Measurements from ENCODE around the gene GRN.

DNA sequence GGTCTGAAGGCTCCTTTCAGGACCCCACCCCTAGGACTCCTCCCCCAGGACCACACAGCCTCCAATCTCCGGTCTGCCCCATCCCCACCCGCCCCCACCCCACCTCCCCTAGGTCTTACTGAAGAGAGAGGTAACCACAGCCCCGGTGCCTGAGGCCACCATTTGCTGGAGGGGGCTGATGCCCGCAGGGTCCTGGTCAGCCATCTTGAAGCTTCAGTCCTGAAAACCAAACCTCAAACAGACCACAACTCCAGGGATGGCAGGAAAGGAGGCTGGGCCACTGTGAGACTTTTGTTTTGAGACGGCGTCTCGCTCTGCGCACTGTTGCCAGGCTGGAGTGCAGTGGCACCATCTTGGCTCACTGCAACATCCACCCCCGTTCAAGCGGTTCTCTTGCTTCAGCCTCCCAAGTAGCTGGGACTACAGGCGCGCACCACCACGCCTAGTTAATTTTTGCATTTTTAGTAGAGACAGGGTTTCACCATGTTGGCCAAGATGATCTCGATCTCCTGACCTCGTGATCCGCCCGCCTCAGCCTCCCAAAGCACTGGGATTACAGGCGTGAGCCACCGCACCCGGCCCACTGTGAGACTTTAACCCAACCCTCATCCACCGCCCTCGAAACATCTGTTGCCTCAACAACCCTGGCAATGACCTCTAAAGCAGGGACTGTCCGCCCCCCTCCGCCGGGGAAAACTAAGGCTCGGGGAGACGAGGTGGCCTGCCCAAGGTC is 21.6 kb upstream of the GRN start:
- TF ChIP-seq, protein P1, sequence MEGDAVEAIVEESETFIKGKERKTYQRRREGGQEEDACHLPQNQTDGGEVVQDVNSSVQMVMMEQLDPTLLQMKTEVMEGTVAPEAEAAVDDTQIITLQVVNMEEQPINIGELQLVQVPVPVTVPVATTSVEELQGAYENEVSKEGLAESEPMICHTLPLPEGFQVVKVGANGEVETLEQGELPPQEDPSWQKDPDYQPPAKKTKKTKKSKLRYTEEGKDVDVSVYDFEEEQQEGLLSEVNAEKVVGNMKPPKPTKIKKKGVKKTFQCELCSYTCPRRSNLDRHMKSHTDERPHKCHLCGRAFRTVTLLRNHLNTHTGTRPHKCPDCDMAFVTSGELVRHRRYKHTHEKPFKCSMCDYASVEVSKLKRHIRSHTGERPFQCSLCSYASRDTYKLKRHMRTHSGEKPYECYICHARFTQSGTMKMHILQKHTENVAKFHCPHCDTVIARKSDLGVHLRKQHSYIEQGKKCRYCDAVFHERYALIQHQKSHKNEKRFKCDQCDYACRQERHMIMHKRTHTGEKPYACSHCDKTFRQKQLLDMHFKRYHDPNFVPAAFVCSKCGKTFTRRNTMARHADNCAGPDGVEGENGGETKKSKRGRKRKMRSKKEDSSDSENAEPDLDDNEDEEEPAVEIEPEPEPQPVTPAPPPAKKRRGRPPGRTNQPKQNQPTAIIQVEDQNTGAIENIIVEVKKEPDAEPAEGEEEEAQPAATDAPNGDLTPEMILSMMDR (IDR thresholded peaks at IDR 0.05; ENCODE audit: low read depth, low read length, poor library complexity, severe bottlenecking): no peak
- TF ChIP-seq EZH2phosphoT487 (IDR thresholded peaks at IDR 0.05; ENCODE audit: borderline replicate concordance, low read length): no peak
